Measurements from ENCODE around the gene SCYL1.
"Not testable (repeated sequence)": the region's sequence is repeated elsewhere in the genome, so short reads cannot be mapped to it uniquely, and the experiment has no call there.

Gene SCYL1

GRCh38 chr11:65506290-65506771 is 18.6 kb upstream of the SCYL1 start:
- DNase-seq = peak; percentile 54

GRCh38 chr11:65506772-65507505 is 17.9 kb upstream of the SCYL1 start:
- DNase-seq = peak; percentile 85

- DNase-seq = not testable (repeated sequence)
These were observed 12.6 kb upstream of the SCYL1 start for GRCh38 chr11:65512311-65512710.

- no peak for DNase-seq
These were observed 8.5 kb upstream of the SCYL1 start for GRCh38 chr11:65516135-65516968.

GRCh38 chr11:65518941-65519549 is 5.8 kb upstream of the SCYL1 start:
- DNase-seq = not testable (repeated sequence)

- DNase-seq = not testable (repeated sequence)
These were observed 2.9 kb upstream of the SCYL1 start for GRCh38 chr11:65521777-65522521.

- not testable (repeated sequence) for DNase-seq
These were observed 1.9 kb upstream of the SCYL1 start for GRCh38 chr11:65522718-65523630.

GRCh38 chr11:65523631-65523968 is 1.3 kb upstream of the SCYL1 start:
- DNase-seq = not testable (repeated sequence)

GRCh38 chr11:65524014-65524740 is 706 bp upstream of the SCYL1 start:
- no peak for DNase-seq

GRCh38 chr11:65525546-65526480 is 930 bp downstream of the SCYL1 start:
- DNase-seq = no peak

GRCh38 chr11:65526744-65527143 is 1.9 kb downstream of the SCYL1 start:
- no peak for DNase-seq

GRCh38 chr11:65528819-65529350 is 4.0 kb downstream of the SCYL1 start:
- no peak for DNase-seq

- no peak for DNase-seq
These were observed 4.7 kb downstream of the SCYL1 start for GRCh38 chr11:65529475-65530156.

- DNase-seq = no peak
These were observed 5.2 kb downstream of the SCYL1 start for GRCh38 chr11:65530157-65530496.

GRCh38 chr11:65532388-65533064 is 7.6 kb downstream of the SCYL1 start:
- DNase-seq = no peak

GRCh38 chr11:65535102-65535501 is 10.2 kb downstream of the SCYL1 start:
- no peak for DNase-seq

- DNase-seq = no peak
These were observed 11.8 kb downstream of the SCYL1 start for GRCh38 chr11:65536412-65537295.

- DNase-seq = no peak
These were observed 12.4 kb downstream of the SCYL1 start for GRCh38 chr11:65537296-65537597.

Measured in NCI-H446 treated with DMSO at 0.1 percent for 48 hours (cell line).